Adipose tissue (tissue), 3 donors: ENCODE measurements around the gene RPS6KB2. TPM values are rescaled to one million over a fixed set of nuclear protein-coding genes. Genes with fewer than 3 reads are reported as not detected.
A peak's percentile ranks its signal among the peaks of the same experiment; 100 is the strongest.
"Not testable (repeated sequence)": the region's sequence is repeated elsewhere in the genome, so short reads cannot be mapped to it uniquely, and the experiment has no call there.

Experiments used
- H3K27ac ChIP-seq: one replicate; pipeline ENCODE4 v1.5.1; 2013; ENCODE audit warnings: low read depth, low read length
- WGBS, 3 donors: extraction: QIAGEN DNeasy Blood & Tissue Kit; methylation state at CpG; one replicate each; pipeline ENCODE4 v1.1.7; 2013; 5-methylcytosine and 5-hydroxymethylcytosine counted together
- polyA plus RNA-seq, 3 donors: library from polyadenylated mRNA; stranded (reverse); fragments of 200-250 nt; gene quantifications; one replicate each; pipeline ENCODE4 v1.2.3, GENCODE V29; 2013
- donor health status: healthy with polysubstance abuse.
- donor health status: Bipolar disorder and iron deficiency.
- donor health status: healthy.

Gene RPS6KB2
- polyA plus RNA-seq, 3 donors, result 32.7 to 39.5 (median 35.4) TPM

DNA sequence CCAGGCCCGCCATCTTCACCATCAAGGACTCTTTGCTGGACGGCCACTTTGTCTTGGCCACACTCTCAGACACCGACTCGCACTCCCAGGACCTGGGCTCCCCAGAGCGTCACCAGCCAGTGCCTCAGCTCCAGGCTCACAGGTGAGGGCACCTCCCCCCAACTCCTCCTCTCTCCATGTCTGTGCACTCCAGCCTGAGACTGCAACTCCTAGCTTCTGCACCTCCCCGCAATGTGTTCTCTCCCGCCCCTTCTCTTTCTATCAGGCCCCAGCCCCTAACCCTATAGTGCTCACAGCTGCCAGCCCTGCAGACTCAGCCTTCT lies 32.1 kb upstream of the RPS6KB2 start:
- no peak overlapping the region for H3K27ac ChIP-seq
- WGBS, 3 donors, result 90 to 96% (median 94%) methylated on average over 7 of the region's 7 CpGs

- no peak overlapping the region for H3K27ac ChIP-seq
- WGBS, 3 donors, result 23 to 64% (median 36%) methylated on average over 12 to 13 of the region's 13 CpGs
Measured at GRCh38 chr11:67396587-67397389, 31.5 kb upstream of the RPS6KB2 start.

DNA sequence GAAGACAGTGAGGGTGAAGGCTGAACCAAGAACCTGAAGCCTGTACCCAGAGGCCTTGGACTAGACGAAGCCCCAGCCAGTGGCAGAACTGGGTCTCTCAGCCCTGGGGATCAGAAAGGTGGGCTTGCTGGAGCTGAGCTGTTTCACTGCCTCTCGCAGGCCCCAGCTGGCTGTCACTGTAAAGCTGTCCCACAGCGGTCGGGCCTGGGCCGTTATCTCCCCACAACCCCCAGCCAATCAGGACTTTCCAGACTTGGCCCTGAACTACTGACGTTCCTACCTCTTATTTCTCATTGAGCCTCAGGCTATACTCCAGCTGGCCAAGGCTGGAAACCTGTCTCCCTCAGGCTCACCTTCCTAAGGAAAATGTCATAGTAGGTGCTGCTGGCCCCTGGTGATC lies 30.8 kb upstream of the RPS6KB2 start:
- 63 to 77% (median 74%) methylated on average over 6 of the region's 6 CpGs for WGBS, 3 donors
- no peak overlapping the region for H3K27ac ChIP-seq

- H3K27ac ChIP-seq, result no peak overlapping the region
- WGBS, 3 donors, result 75 to 83% (median 80%) methylated on average over 24 of the region's 24 CpGs
Measured at GRCh38 chr11:67397986-67398660, 30.2 kb upstream of the RPS6KB2 start.

DNA sequence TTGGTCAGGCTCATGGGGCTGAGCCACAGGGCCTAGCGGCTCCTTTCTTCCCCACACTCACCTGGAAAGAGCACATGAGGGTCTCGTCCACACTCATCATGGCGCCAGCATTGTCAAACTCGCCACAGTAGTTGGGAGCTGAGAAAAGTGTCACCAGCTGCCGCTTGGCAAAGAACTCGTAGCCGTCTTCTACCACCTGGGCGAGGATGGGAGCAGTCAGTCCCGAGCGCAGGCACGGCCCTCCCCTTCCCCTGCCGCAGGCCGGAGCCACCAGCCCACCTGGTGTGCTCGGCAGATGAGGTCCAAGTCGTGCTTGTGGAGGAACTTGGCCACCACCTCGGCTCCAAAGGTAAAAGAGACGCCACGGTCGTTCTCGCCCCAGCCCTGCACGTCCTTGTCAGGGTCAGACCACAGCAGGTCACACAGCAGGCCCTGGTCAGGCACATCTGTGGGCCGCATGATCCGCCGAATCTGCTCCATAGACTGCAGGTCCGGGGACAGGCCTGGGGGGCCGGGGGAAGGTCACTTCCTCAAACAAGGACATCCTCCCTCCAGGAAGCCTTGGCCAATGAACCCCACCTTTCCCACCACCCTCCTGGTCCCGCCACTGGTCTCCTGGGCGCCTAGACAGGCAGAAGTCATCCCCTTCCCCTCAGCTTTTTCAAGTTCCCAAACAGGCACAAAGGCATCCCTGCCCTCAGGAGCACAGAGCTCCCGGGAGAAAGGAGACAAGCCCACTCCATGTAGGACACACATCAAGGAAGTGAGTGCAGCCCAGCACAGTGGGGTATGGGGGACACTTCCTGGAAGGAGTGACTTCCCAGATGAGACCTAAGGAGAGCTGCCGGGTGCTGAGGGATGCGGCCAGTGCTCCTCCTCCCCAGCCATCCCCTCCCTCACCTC lies 29.4 kb upstream of the RPS6KB2 start:
- 84 to 86% (median 85%) methylated on average over 29 to 31 of the region's 31 CpGs for WGBS, 3 donors
- no peak overlapping the region for H3K27ac ChIP-seq

DNA sequence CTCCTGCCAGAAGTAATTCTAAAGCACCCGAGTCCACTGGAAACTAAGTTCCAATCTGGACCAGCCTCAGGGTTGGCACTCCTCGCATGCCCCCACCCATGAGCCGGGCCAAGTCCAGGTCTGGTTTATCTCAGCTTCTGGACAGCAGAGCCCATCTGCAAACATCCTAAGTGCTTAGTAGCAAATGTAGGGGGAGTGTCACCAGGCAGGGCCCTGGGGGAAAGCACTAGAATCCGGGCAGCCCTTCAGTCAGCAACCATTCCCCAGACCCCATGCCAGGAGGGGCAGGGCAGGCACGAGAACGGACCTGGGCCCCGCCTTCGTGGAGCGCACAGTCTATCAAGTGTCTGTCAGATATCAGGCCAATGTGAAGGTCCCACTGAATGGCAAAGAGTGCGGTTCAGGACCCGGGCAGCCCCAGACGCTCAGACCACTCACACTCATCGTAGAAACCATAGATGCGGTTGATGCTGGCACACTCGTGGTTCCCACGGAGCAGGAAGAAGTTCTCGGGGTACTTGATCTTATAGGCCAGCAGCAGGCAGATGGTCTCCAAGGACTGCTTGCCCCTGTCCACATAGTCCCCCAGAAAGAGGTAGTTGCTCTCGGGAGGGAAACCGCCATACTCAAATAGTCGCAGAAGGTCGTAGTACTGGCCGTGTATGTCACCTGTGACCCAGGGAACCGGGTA lies 27.9 kb upstream of the RPS6KB2 start:
- H3K27ac ChIP-seq, result no peak overlapping the region
- WGBS, 3 donors, result 36 to 40% (median 38%) methylated on average over 23 of the region's 23 CpGs

DNA sequence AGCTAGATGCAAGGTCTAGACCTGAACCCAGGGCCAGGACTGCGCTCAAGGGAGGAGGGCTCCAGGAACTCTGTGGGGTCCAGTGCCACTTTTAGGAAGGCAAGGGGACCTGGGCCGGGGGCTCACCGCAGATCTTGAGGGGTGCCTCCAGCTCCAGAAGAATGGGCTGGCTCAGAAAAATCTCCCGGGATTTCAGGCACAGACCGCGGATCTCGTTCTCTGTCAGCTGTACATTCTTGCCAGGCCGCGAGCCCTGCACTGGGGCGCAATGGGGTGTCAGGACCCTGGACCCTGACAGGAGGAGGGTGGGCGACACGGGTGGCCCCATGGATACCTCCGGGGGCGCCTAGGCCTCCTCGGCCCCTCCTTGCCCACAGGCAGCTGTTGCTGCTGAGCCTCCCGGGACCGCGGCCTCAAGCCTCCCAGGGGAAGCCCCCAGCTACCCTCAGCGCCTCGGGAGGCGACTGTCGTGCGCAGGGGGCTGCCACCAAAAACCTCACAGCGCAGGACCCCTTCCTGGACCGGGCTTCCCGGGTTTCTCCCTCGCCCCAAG lies 27.3 kb upstream of the RPS6KB2 start:
- peak overlapping the region; percentile 45 for H3K27ac ChIP-seq
- WGBS, 3 donors, result 4% methylated on average over 26 to 27 of the region's 27 CpGs

GRCh38 chr11:67401495-67402191 lies 26.7 kb upstream of the RPS6KB2 start, which contains the start of gene PPP1CA:
Gene PPP1CA, minus strand, starts transcription at chr11:67401858. Its CDS starts 76 bp downstream, at chr11:67401782.
- WGBS, 3 donors, result 0 to 1% (median 0%) methylated on average over 48 to 73 of the region's 73 CpGs

DNA sequence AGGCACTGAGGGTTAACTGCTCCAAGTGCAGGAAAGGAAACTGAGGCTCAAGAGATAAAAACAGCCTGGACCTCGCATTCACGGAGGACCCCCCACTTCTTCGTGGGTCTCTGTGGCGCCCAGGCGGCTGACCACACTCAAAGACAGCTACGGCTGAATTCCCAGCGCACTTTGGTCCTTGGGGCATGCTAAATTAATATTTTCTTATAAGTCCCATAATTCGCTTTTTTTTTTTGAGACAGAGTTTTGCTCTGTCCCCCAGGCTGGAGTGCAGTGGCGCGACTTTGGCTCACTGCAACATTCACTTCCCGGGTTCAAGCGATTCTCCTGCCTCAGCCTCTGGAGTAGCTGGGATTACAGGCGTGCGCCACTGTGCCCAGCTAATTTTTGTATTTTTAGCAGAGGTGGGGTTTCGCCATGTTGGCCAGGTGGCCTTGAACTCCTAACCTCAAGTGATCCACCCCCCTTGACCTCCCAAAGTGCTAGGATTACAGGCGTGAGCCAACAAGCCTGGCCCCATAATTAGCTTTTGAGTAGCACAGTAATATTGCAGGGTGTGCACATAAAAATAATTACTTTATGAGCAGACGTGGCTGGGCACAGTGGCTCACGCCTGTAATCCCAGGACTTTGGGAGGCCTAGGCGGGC lies 26.0 kb upstream of the RPS6KB2 start:
- WGBS, 3 donors, result 48 to 52% (median 51%) methylated on average over 19 of the region's 19 CpGs
- H3K27ac ChIP-seq, result peak overlapping the region; percentile 62

More at GRCh38 chr11:67401495-67402191, 26.7 kb upstream of the RPS6KB2 start, which contains the start of gene PPP1CA:
- H3K27ac ChIP-seq, result peak within 1 kb of the TSS; percentile 62

GRCh38 chr11:67403085-67403484 lies 25.2 kb upstream of the RPS6KB2 start:
- WGBS, 3 donors, result 90 to 94% (median 92%) methylated on average over 9 of the region's 9 CpGs

DNA sequence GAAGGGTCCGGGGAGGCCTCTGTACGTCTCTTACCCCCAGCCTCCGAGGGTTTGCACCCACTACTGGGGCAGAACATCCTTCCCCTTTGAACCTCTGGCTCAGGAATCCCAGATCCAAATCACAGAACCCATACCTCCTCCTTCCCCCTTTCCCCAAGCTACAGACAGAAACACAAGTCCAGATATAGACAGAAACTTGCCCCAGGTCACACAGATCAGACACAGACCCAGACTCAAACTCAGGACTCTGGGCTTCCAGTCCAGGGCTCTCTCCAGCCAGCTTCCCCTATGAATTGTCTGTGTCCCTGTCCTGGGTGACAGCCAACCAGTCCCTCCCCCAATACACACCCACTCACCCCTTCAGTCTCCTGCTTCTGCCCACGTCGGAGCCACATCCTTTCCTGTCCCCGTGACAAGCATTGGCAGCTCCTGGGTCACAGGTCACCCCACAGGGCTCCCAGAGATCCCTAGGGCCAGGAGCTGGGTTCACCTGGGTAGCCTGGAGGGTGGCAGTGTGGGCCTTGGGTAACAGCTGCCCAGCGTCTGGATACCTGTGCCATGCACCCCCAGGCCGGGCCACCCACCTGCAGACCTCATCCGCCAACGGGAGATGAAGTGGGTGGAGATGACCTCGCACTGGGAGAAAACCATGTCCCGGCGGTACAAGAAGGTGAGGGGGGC lies 23.6 kb upstream of the RPS6KB2 start:
- WGBS, 3 donors, result 51 to 62% (median 52%) methylated on average over 12 to 13 of the region's 13 CpGs
- no peak overlapping the region for H3K27ac ChIP-seq

More at GRCh38 chr11:67403085-67403484, 25.2 kb upstream of the RPS6KB2 start:
- not testable (repeated sequence) for H3K27ac ChIP-seq

DNA sequence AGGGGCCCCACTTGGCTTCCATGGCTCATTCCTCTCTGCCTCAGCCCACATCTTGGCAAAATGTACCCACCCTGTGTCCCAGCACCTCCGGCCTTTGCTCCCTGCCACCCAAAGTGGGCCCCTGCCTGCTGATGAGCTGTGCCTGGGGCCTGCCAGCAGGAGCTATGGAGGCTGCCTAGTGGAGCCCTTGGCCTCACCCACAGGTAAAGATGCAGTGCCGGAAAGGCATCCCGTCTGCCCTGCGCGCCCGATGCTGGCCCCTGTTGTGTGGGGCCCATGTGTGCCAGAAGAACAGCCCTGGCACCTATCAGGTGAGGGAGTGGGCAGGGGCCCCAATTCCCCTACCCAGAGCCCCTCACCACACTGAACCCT lies 23.1 kb upstream of the RPS6KB2 start:
- 89 to 94% (median 91%) methylated on average over 6 of the region's 6 CpGs for WGBS, 3 donors
- H3K27ac ChIP-seq, result no peak overlapping the region

- 84 to 93% (median 89%) methylated on average over 8 to 9 of the region's 9 CpGs for WGBS, 3 donors
- H3K27ac ChIP-seq, result no peak overlapping the region
Measured at GRCh38 chr11:67405688-67406339, 22.5 kb upstream of the RPS6KB2 start.

GRCh38 chr11:67406420-67406968 lies 21.8 kb upstream of the RPS6KB2 start:
- 78 to 84% (median 84%) methylated on average over 14 to 18 of the region's 18 CpGs for WGBS, 3 donors
- H3K27ac ChIP-seq, result no peak overlapping the region

DNA sequence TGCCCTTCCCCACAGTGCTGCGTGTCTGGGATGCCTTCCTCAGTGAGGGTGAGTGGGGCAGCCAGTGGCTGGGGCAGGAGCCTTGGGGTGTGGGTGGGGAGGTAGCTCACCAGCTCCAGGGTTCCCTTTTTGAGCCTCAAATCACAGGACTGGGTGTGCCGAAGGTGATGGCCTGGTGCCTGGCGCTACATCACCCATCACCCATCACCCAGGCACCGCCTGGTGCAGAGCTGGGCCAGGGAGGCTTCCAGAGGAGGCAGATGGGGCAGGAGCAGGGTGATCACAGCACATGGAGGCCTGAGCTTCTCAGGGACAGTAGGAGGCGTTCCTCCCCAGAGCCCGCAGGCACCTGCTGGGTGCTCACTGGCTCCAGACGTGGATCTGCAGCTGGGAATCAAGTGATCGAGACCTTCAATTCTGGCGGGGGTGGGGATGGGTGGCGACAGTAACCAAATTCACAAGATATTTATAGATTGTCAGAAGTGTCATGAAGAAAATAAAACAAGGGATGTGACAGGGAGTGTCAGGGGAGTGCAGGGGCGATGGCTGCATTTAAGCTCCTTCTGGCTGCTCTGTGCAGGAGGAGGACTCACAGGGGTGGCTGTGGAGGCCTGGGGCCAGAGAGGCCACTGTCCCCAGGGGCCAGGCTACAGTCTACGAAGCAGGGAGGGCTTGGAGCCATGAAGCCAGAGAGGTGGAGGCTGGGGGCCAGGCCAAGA lies 21.2 kb upstream of the RPS6KB2 start:
- H3K27ac ChIP-seq, result no peak overlapping the region
- 45 to 59% (median 47%) methylated on average over 12 of the region's 12 CpGs for WGBS, 3 donors
